Measurements from ENCODE around the gene RNFT2.

DNA sequence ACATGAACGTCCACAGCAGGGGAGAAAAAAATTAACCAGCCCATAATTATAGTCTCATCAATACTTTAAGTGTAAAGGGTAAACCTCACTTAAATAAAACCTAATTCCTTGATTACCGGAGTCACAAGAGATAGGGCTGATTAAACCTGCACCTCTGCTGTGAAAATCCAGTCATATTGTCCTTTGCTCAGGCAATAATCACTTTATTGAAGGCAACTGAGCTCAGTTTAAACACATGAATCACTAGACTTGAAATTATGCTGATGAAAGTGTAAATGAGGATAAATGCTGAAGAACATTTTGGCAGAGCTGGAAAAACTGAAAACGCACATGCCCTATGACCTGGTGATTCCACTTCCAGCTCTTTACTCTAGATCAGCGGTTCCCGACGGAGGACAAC, 149.8 kb downstream of the RNFT2 start:
- TF ChIP-seq POLR2A (IDR thresholded peaks at IDR 0.05; ENCODE audit: borderline replicate concordance, extremely low read depth, insufficient read depth, insufficient read length) = no peak
- TF ChIP-seq, protein P1, sequence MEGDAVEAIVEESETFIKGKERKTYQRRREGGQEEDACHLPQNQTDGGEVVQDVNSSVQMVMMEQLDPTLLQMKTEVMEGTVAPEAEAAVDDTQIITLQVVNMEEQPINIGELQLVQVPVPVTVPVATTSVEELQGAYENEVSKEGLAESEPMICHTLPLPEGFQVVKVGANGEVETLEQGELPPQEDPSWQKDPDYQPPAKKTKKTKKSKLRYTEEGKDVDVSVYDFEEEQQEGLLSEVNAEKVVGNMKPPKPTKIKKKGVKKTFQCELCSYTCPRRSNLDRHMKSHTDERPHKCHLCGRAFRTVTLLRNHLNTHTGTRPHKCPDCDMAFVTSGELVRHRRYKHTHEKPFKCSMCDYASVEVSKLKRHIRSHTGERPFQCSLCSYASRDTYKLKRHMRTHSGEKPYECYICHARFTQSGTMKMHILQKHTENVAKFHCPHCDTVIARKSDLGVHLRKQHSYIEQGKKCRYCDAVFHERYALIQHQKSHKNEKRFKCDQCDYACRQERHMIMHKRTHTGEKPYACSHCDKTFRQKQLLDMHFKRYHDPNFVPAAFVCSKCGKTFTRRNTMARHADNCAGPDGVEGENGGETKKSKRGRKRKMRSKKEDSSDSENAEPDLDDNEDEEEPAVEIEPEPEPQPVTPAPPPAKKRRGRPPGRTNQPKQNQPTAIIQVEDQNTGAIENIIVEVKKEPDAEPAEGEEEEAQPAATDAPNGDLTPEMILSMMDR (IDR thresholded peaks at IDR 0.05 in 2 of 3, conservative IDR thresholded peaks at IDR 0.05 in 1 of 3; ENCODE audit: borderline replicate concordance in 1 of 3, insufficient read depth in 1 of 3, low read depth in 2 of 3, low read length in 2 of 3) = no peak
- TF ChIP-seq, protein P2, sequence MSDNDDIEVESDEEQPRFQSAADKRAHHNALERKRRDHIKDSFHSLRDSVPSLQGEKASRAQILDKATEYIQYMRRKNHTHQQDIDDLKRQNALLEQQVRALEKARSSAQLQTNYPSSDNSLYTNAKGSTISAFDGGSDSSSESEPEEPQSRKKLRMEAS (IDR thresholded peaks at IDR 0.05) = no peak
- no peak for TF ChIP-seq EGR1 (IDR thresholded peaks at IDR 0.05; ENCODE audit: low read depth)
- TF ChIP-seq TCF7L2 (IDR thresholded peaks at IDR 0.05; ENCODE audit: borderline replicate concordance, extremely low read depth, insufficient read depth, insufficient read length) = no peak
- TF ChIP-seq RAD21 (IDR thresholded peaks at IDR 0.05; ENCODE audit: low read depth) = no peak
- TF ChIP-seq EZH2phosphoT487 (IDR thresholded peaks at IDR 0.05; ENCODE audit: borderline replicate concordance) = no peak

Data from HCT116 (cell line).